ENCODE measurements around the gene ZNF700.

GRCh38 chr19:11984986-11985385 is 60.1 kb downstream of the ZNF700 start:
- TF ChIP-seq, protein P1, sequence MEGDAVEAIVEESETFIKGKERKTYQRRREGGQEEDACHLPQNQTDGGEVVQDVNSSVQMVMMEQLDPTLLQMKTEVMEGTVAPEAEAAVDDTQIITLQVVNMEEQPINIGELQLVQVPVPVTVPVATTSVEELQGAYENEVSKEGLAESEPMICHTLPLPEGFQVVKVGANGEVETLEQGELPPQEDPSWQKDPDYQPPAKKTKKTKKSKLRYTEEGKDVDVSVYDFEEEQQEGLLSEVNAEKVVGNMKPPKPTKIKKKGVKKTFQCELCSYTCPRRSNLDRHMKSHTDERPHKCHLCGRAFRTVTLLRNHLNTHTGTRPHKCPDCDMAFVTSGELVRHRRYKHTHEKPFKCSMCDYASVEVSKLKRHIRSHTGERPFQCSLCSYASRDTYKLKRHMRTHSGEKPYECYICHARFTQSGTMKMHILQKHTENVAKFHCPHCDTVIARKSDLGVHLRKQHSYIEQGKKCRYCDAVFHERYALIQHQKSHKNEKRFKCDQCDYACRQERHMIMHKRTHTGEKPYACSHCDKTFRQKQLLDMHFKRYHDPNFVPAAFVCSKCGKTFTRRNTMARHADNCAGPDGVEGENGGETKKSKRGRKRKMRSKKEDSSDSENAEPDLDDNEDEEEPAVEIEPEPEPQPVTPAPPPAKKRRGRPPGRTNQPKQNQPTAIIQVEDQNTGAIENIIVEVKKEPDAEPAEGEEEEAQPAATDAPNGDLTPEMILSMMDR (IDR thresholded peaks at IDR 0.05) = no peak
- TF ChIP-seq EP300 (IDR thresholded peaks at IDR 0.05) = no peak
- TF ChIP-seq POLR2AphosphoS5 (IDR thresholded peaks at IDR 0.05) = no peak
